ENCODE measurements around the gene CLDN6. TPM values are rescaled to one million over a fixed set of nuclear protein-coding genes. Genes with fewer than 3 reads are reported as not detected.
A peak's percentile ranks its signal among the peaks of the same experiment; 100 is the strongest.

CLDN6 gene
- total and polyA plus RNA-seq, 9 of the 15 experiments (the other 6 are each of a cell fraction or from before 2014, with no cell fraction given) = 0.22 to 0.75 (median 0.38) TPM; not detected in 3

- H4K20me1 ChIP-seq (replicated peaks; ENCODE audit: control insufficient read depth, insufficient read depth, low read length) = 0 out of 2 replicates have a peak, but pooled peaks cover 3% of the 10 kb centered on the region
- no peak overlapping the region for H3K27ac ChIP-seq (ENCODE audit: extremely low read depth, low read depth, low read length)
- TF ChIP-seq TGIF2 (CRISPR knock-in tag; IDR thresholded peaks at IDR 0.05) (no peak), ZBTB7A (IDR thresholded peaks at IDR 0.05; ENCODE audit: borderline replicate concordance, control insufficient read depth, low read depth, low read length) (peak; percentile 10; the same call in 1 of the 2 replicates), CBFA2T3 (IDR thresholded peaks at IDR 0.05) (no peak), SMAD2 (IDR thresholded peaks at IDR 0.05; ENCODE audit: low read depth, low read length) (no peak), MEIS2 (IDR thresholded peaks at IDR 0.05; ENCODE audit: partially characterized antibody) (no peak), IFI16 (CRISPR knock-in tag; IDR thresholded peaks at IDR 0.05) (no peak), ZBTB34 (CRISPR knock-in tag; IDR thresholded peaks at IDR 0.05) (no peak)
- H3K9ac ChIP-seq (ENCODE audit: insufficient read depth in 1 of 2, low read depth in 2 of 2, low read length in 2 of 2) = peak overlapping the region in 1 of 2 experiments; percentile 97; a peak in 2 of 4 replicates
- H3K4me2 ChIP-seq (ENCODE audit: insufficient read depth, low read length) = 0 out of 2 replicates have a peak overlapping the region, but pooled peaks have one; percentile 93
- peaks cover 2% of the 10 kb centered on the region; the same call in 2 of the 3 replicates for H3K79me2 ChIP-seq (ENCODE audit: control insufficient read depth, insufficient read depth, low read length)
- ATAC-seq = no peak
- in situ Hi-C loops (cut with MboI) (no loop called here), intact Hi-C loops (cut with micrococcal nuclease) (loop anchor here (5.0 to 10.0 kb wide), 2 partner anchors 45 to 117 kb away; no protein-coding TSS in a partner anchor)
- FAIRE-seq = no peak
- BruUV-seq (replicated peaks) = TSS peak; percentile 72
- ChIA-PET CTCF (ENCODE audit: low intra/inter-chr PET ratio) (interaction anchor here (0.9 to 2.6 kb wide), 2 partner anchors 54 to 72 kb away, joined by 6 to 20 read pairs; no protein-coding TSS in a partner anchor), POLR2A (interaction anchor here (0.9 to 1.6 kb wide), 3 partner anchors 9 to 72 kb away, joined by 3 to 6 read pairs (median 5); no protein-coding TSS in a partner anchor)
- H3K9me3 ChIP-seq (replicated peaks; ENCODE audit: control insufficient read depth, insufficient read depth, low read depth, low read length) = no peaks in the 10 kb centered on the region
- WGBS (ENCODE audit: insufficient coverage, low coverage, missing lambda C conversion rate) = 84% methylated on average over 20 of the region's 22 CpGs
- H3K9me1 ChIP-seq (ENCODE audit: control insufficient read depth, insufficient read depth, low read length) = peaks cover 4% of the 10 kb centered on the region
- H3K4me1 ChIP-seq (replicated peaks in 1 of 2; ENCODE audit: control insufficient read depth in 2 of 2, insufficient read depth in 2 of 2, low read length in 2 of 2) = peaks cover 8 to 38% of the 10 kb centered on the region in 2 experiments
- no peaks in the 10 kb centered on the region for H3K27me3 ChIP-seq (ENCODE audit: control insufficient read depth in 2 of 2, insufficient read depth in 2 of 2, low read length in 2 of 2)
- H3K4me3 ChIP-seq = peak overlapping the region; percentile 93; the same call in 1 of the 2 replicates
- H3K36me3 ChIP-seq (ENCODE audit: control insufficient read depth, insufficient read depth, low read length) = no peaks in the 10 kb centered on the region
- no peak for DNase-seq (ENCODE audit: extremely low read depth in 1 of 4, low spot score in 3 of 4)
- no peak overlapping the region for H2AFZ ChIP-seq (ENCODE audit: low read depth, low read length)
Observed at GRCh38 chr16:3057181-3058138, 39.5 kb upstream of the CLDN6 start.

Data from K562 (cell line).